AG04449 (cell line): ENCODE data around the gene NEU3.
"Not testable (repeated sequence)": the region's sequence is repeated elsewhere in the genome, so short reads cannot be mapped to it uniquely, and the experiment has no call there.

Experiments
- CTCF ChIA-PET: fragments of 350-600 bp; formaldehyde crosslinking; extraction: SDS; loops from one replicate; lab custom pipeline; 2021; ENCODE audit warnings: antibody characterized with exemption; lab: Yijun Ruan, JAX
- POLR2A ChIA-PET: fragments of 400-600, 350-600 bp; formaldehyde crosslinking; extraction: SDS; loops from one replicate; lab custom pipeline; 2020; ENCODE audit warnings: antibody characterized with exemption, inconsistent platforms; lab: Yijun Ruan, JAX
- DNase-seq: peaks from one replicate; pipeline ENCODE4 v3.0.0-alpha.2; 2010; ENCODE audit warnings: low read depth, low spot score
- H3K4me3 ChIP-seq: 2 replicates; pipeline ENCODE4 v1.5.1; 2011; ENCODE audit warnings: low read depth, mild to moderate bottlenecking, control low read depth, low read length
- CTCF ChIP-seq: IDR thresholded peaks from one replicate; pipeline ENCODE4 v1.5.1; 2011; ENCODE audit warnings: mild to moderate bottlenecking, moderate library complexity, low read length, control low read depth, inconsistent platforms; ENCODE audit not compliant: insufficient read depth; ENCODE audit errors: missing control alignments

The NEU3 gene

GRCh38 chr11:75033916-75034315 lies 45.2 kb downstream of the NEU3 start:
- ChIA-PET CTCF (interaction anchor here (0.9 to 18.2 kb wide), 10 partner anchors 12 to 247 kb away, joined by 4 to 416 read pairs (median 33); partner anchors contain the start of gene TPBGL), POLR2A (no interaction called here)
- no peak for TF ChIP-seq CTCF
- DNase-seq, result no peak
- no peak overlapping the region for H3K4me3 ChIP-seq

GRCh38 chr11:75035256-75035655 lies 46.5 kb downstream of the NEU3 start:
- DNase-seq, result no peak
- CTCF ChIA-PET, result interaction anchor here (0.8 to 18.2 kb wide), 10 partner anchors 8 to 210 kb away, joined by 3 to 416 read pairs (median 4); partner anchors contain the start of gene TPBGL
- TF ChIP-seq CTCF, result no peak
- no peak overlapping the region for H3K4me3 ChIP-seq
- POLR2A ChIA-PET, result no interaction called here

- DNase-seq, result no peak
- CTCF ChIA-PET, result interaction anchor here (0.8 to 18.2 kb wide), 7 partner anchors 8 to 209 kb away, joined by 3 to 416 read pairs (median 5); partner anchors contain the start of gene TPBGL
- POLR2A ChIA-PET, result no interaction called here
- H3K4me3 ChIP-seq, result no peak overlapping the region
- no peak for TF ChIP-seq CTCF
These were observed 47.3 kb downstream of the NEU3 start for GRCh38 chr11:75035911-75036565.

- no peak overlapping the region for H3K4me3 ChIP-seq
- DNase-seq, result no peak
- ChIA-PET POLR2A (no interaction called here), CTCF (interaction anchor here (1.0 kb wide), 1 partner anchor 9 kb away, joined by 4 read pairs; no protein-coding TSS in a partner anchor)
- no peak for TF ChIP-seq CTCF
These were observed 51.5 kb downstream of the NEU3 start for GRCh38 chr11:75040167-75040770.

- no peak for DNase-seq
- no peak overlapping the region for H3K4me3 ChIP-seq
- POLR2A ChIA-PET, result no interaction called here
- CTCF ChIA-PET, result interaction anchor here (1.8 kb wide), 1 partner anchor 10 kb away, joined by 5 read pairs; no protein-coding TSS in a partner anchor
- no peak for TF ChIP-seq CTCF
These were observed 52.5 kb downstream of the NEU3 start for GRCh38 chr11:75041263-75041662.

- POLR2A ChIA-PET, DNase-seq, H3K4me3 ChIP-seq: not testable (repeated sequence)
- CTCF ChIA-PET, result interaction anchor here (1.8 kb wide), 1 partner anchor 10 kb away, joined by 5 read pairs; no protein-coding TSS in a partner anchor
These were observed 53.1 kb downstream of the NEU3 start for GRCh38 chr11:75041821-75042220.

GRCh38 chr11:75044381-75045170 lies 55.8 kb downstream of the NEU3 start:
- POLR2A ChIA-PET, H3K4me3 ChIP-seq, DNase-seq: not testable (repeated sequence)
- CTCF ChIA-PET, result interaction anchor here (0.8 to 1.0 kb wide), 2 partner anchors 13 to 22 kb away, joined by 3 read pairs; no protein-coding TSS in a partner anchor

GRCh38 chr11:75046668-75047067 lies 57.9 kb downstream of the NEU3 start:
- CTCF ChIA-PET, result interaction anchor here (1.3 to 1.9 kb wide), 2 partner anchors 15 to 25 kb away, joined by 4 to 13 read pairs; no protein-coding TSS in a partner anchor
- H3K4me3 ChIP-seq, POLR2A ChIA-PET, DNase-seq: not testable (repeated sequence)
